ENCODE results near the gene TMEM132C. TPM values are rescaled to one million over a fixed set of nuclear protein-coding genes. Genes with fewer than 3 reads are reported as not detected.

Gene TMEM132C
- total and polyA plus RNA-seq, 2 of the 13 experiments (the other 11 are each of a cell fraction or from before 2014, with no cell fraction given) = not detected

- TF ChIP-seq TRIM24 (CRISPR knock-in tag; IDR thresholded peaks at IDR 0.05) (no peak), ZNF44 (CRISPR knock-in tag; IDR thresholded peaks at IDR 0.05) (no peak), NFYC (CRISPR knock-in tag; IDR thresholded peaks at IDR 0.05) (no peak), AKNA (CRISPR knock-in tag; IDR thresholded peaks at IDR 0.05; ENCODE audit: borderline replicate concordance) (no peak), SMARCC2 (IDR thresholded peaks at IDR 0.05) (no peak)
Observed at GRCh38 chr12:128662101-128662500, 395.1 kb downstream of the TMEM132C start.

More at GRCh38 chr12:128662101-128662500, 395.1 kb downstream of the TMEM132C start:
- Histone ChIP-seq H3K79me2 (ENCODE audit: insufficient read depth, low read length) (no peaks in the 10 kb centered on the region), H3K4me3 (replicated peaks in 1 of 3; ENCODE audit: insufficient read depth in 1 of 3, low read depth in 2 of 3, low read length in 3 of 3) (no peak overlapping the region), H2AFZ (ENCODE audit: low read length) (no peak overlapping the region), H3K9ac (ENCODE audit: insufficient read depth, low read depth, low read length) (no peak overlapping the region), H3K4me2 (ENCODE audit: low read depth, low read length) (no peak overlapping the region), H3K9me3 (ENCODE audit: low read length) (peaks cover 12% of the 10 kb centered on the region), H3K36me3 (replicated peaks in 1 of 2; ENCODE audit: control insufficient read depth in 1 of 2, insufficient read depth in 2 of 2, low read length in 2 of 2) (no peaks in the 10 kb centered on the region), H3K4me1 (ENCODE audit: insufficient read depth, low read length) (no peaks in the 10 kb centered on the region), H4K20me1 (ENCODE audit: insufficient read depth, low read length) (no peaks in the 10 kb centered on the region), H3K27me3 (ENCODE audit: control insufficient read depth in 1 of 2, insufficient read depth in 2 of 2, low read length in 2 of 2) (no peaks in the 10 kb centered on the region; a peak in 1 of 5 replicates), H3K27ac (ENCODE audit: extremely low read length, insufficient read depth, low read length) (no peak overlapping the region)
- no TSS peak for BruUV-seq (replicated peaks)
- DNase-seq (ENCODE audit: low spot score) (no peak), FAIRE-seq (no peak), ATAC-seq (no peak)
- in situ Hi-C loops (cut with HindIII; ENCODE audit: extremely low pct_ligation_motif_present, low pct_unique_long_range_greater_than_20kb) (no loop called here), intact Hi-C loops (cut with micrococcal nuclease; ENCODE audit: unreplicated experiment) (no loop called here)
- CTCF ChIA-PET (ENCODE audit: low intra/inter-chr PET ratio, low total read pairs) = no interaction called here
- 0% methylated on average over 1 of the region's 1 CpG for WGBS (ENCODE audit: low lambda C conversion rate)
- POLR2A ChIA-PET = no interaction called here
